ENCODE data around the gene GCNT2.
"Not testable (repeated sequence)": the region's sequence is repeated elsewhere in the genome, so short reads cannot be mapped to it uniquely, and the experiment has no call there.

The GCNT2 gene

GRCh38 chr6:10514049-10514780, 6.9 kb upstream of the GCNT2 start:
- DNase-seq: no peak

- no peak for DNase-seq
Measured at GRCh38 chr6:10516953-10517352, 4.2 kb upstream of the GCNT2 start.

GRCh38 chr6:10518557-10519407, 2.4 kb upstream of the GCNT2 start:
- DNase-seq: no peak

GRCh38 chr6:10519408-10519697, 1.8 kb upstream of the GCNT2 start:
- not testable (repeated sequence) for DNase-seq

GRCh38 chr6:10520468-10520867, 683 bp upstream of the GCNT2 start:
- no peak for DNase-seq

- DNase-seq: no peak
Measured at GRCh38 chr6:10522929-10523573, 1.9 kb downstream of the GCNT2 start.

- DNase-seq: no peak
Measured at GRCh38 chr6:10526156-10526555, 5.0 kb downstream of the GCNT2 start.

GRCh38 chr6:10528158-10528981, 7.2 kb downstream of the GCNT2 start:
- DNase-seq: no peak

- no peak for DNase-seq
Measured at GRCh38 chr6:10529231-10529801, 8.2 kb downstream of the GCNT2 start.

- not testable (repeated sequence) for DNase-seq
Measured at GRCh38 chr6:10529828-10530374, 8.8 kb downstream of the GCNT2 start.

- no peak for DNase-seq
Measured at GRCh38 chr6:10531503-10531902, 10.4 kb downstream of the GCNT2 start.

GRCh38 chr6:10531942-10532341, 10.8 kb downstream of the GCNT2 start:
- DNase-seq: no peak

GRCh38 chr6:10532392-10532791, 11.2 kb downstream of the GCNT2 start:
- DNase-seq: no peak

GRCh38 chr6:10534419-10534762, 13.2 kb downstream of the GCNT2 start:
- no peak for DNase-seq

GRCh38 chr6:10535193-10535592, 14.0 kb downstream of the GCNT2 start:
- DNase-seq: no peak

GRCh38 chr6:10537726-10538125, 16.6 kb downstream of the GCNT2 start:
- DNase-seq: no peak

- DNase-seq: no peak
Measured at GRCh38 chr6:10540073-10540746, 19.1 kb downstream of the GCNT2 start.

GRCh38 chr6:10541591-10541990, 20.4 kb downstream of the GCNT2 start:
- DNase-seq: no peak

GRCh38 chr6:10542213-10542612, 21.1 kb downstream of the GCNT2 start:
- DNase-seq: no peak

- no peak for DNase-seq
Measured at GRCh38 chr6:10543488-10543887, 22.3 kb downstream of the GCNT2 start.

- no peak for DNase-seq
Measured at GRCh38 chr6:10545482-10545881, 24.3 kb downstream of the GCNT2 start.

GRCh38 chr6:10547809-10548208, 26.7 kb downstream of the GCNT2 start:
- DNase-seq: no peak

Data from stimulated activated CD4-positive, alpha-beta T cell treated with anti-CD3 and anti-CD28 coated beads, Interleukin-4, amount 100 ng/mL, for 1 hour (primary cell).